ENCODE data around the gene BLOC1S3.

GRCh38 chr19:45142726-45143110, 35.9 kb upstream of the BLOC1S3 start:
- no peak for TF ChIP-seq SIN3A (IDR thresholded peaks at IDR 0.05; ENCODE audit: borderline replicate concordance, low read depth, low read length)
- TF ChIP-seq HNRNPLL (IDR thresholded peaks at IDR 0.05; ENCODE audit: low read depth, low read length, poor library complexity, severe bottlenecking): no peak
- TF ChIP-seq EP300 (IDR thresholded peaks at IDR 0.05; ENCODE audit: low read depth in 2 of 2, low read length in 2 of 2): no peak
- no peak for TF ChIP-seq EP300 (CRISPR knock-in tag; IDR thresholded peaks at IDR 0.05; ENCODE audit: borderline replicate concordance)
- TF ChIP-seq, protein P1, sequence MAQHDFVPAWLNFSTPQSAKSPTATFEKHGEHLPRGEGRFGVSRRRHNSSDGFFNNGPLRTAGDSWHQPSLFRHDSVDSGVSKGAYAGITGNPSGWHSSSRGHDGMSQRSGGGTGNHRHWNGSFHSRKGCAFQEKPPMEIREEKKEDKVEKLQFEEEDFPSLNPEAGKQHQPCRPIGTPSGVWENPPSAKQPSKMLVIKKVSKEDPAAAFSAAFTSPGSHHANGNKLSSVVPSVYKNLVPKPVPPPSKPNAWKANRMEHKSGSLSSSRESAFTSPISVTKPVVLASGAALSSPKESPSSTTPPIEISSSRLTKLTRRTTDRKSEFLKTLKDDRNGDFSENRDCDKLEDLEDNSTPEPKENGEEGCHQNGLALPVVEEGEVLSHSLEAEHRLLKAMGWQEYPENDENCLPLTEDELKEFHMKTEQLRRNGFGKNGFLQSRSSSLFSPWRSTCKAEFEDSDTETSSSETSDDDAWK (CRISPR knock-in tag; IDR thresholded peaks at IDR 0.05): no peak
- no peak for TF ChIP-seq ATF2 (CRISPR knock-in tag; IDR thresholded peaks at IDR 0.05)
- TF ChIP-seq SMC3 (IDR thresholded peaks at IDR 0.05; ENCODE audit: low read length): no peak
- no peak for TF ChIP-seq PRDM10 (CRISPR knock-in tag; IDR thresholded peaks at IDR 0.05; ENCODE audit: low read depth)
- TF ChIP-seq NFYB (CRISPR knock-in tag; IDR thresholded peaks at IDR 0.05): no peak
- no peak for TF ChIP-seq ZNF572 (CRISPR knock-in tag; IDR thresholded peaks at IDR 0.05)

All from HepG2 (cell line).